MM.1S (cell line): ENCODE data around the gene DAD1.
"Not testable (repeated sequence)": the region's sequence is repeated elsewhere in the genome, so short reads cannot be mapped to it uniquely, and the experiment has no call there.

Experiments used
- DNase-seq: peaks from one replicate; pipeline ENCODE4 v3.0.0-alpha.2; 2015
- H2AFZ ChIP-seq: fragments of 300-600 bp; sonication (generic); 2 replicates; pipeline ENCODE4 v1.6.0; 2016; ENCODE audit warnings: antibody characterized with exemption, low read length
- H3F3A ChIP-seq: fragments of 300-600 bp; sonication (generic); 2 replicates; pipeline ENCODE4 v1.6.1; 2016; ENCODE audit warnings: mild to moderate bottlenecking, antibody characterized with exemption, low read length, moderate library complexity, mixed read lengths; ENCODE audit not compliant: insufficient read depth
- H3K27ac ChIP-seq: fragments of 300-600 bp; sonication (generic); 2 replicates; pipeline ENCODE4 v1.5.1; 2016; ENCODE audit warnings: mild to moderate bottlenecking, low read length
- H3K27me3 ChIP-seq: fragments of 300-600 bp; sonication (generic); replicated peaks from 2 replicates; pipeline ENCODE4 v1.6.0; 2016; ENCODE audit warnings: low read length; ENCODE audit not compliant: insufficient read depth
- H3K36me3 ChIP-seq: fragments of 300-600 bp; sonication (generic); replicated peaks from 2 replicates; pipeline ENCODE4 v1.6.1; 2016; ENCODE audit warnings: mild to moderate bottlenecking, low read length, mixed read lengths; ENCODE audit not compliant: insufficient read depth
- H3K4me1 ChIP-seq: fragments of 300-600 bp; sonication (generic); 2 replicates; pipeline ENCODE4 v1.6.1; 2016; ENCODE audit warnings: low read length, mixed read lengths
- H3K4me2 ChIP-seq: fragments of 300-600 bp; sonication (generic); 2 replicates; pipeline ENCODE4 v1.6.0; 2016; ENCODE audit warnings: low read depth, low read length
- H3K4me3 ChIP-seq: fragments of 300-600 bp; sonication (generic); 2 replicates; pipeline ENCODE4 v1.5.1; 2016; ENCODE audit warnings: low read length, mixed read lengths
- H3K79me2 ChIP-seq: fragments of 300-600 bp; sonication (generic); 2 replicates; pipeline ENCODE4 v1.6.1; 2016; ENCODE audit warnings: mixed run types, low read length, mixed read lengths
- H3K9ac ChIP-seq: fragments of 300-600 bp; sonication (generic); 2 replicates; pipeline ENCODE4 v1.6.1; 2016; ENCODE audit warnings: low read length, mixed read lengths
- H3K9me2 ChIP-seq: fragments of 300-600 bp; sonication (generic); replicated peaks from 2 replicates; pipeline ENCODE4 v1.6.1; 2016; ENCODE audit warnings: mild to moderate bottlenecking, low read length, mixed read lengths; ENCODE audit not compliant: insufficient read depth
- H3K9me3 ChIP-seq: fragments of 300-600 bp; sonication (generic); replicated peaks from 2 replicates; pipeline ENCODE4 v1.6.1; 2016; ENCODE audit warnings: mild to moderate bottlenecking, low read length, mixed read lengths; ENCODE audit not compliant: insufficient read depth
- H4K20me1 ChIP-seq: fragments of 300-600 bp; sonication (generic); 2 replicates; pipeline ENCODE4 v1.6.1; 2016; ENCODE audit warnings: mild to moderate bottlenecking, low read length, moderate library complexity, mixed read lengths; ENCODE audit not compliant: insufficient read depth
- EZH2 ChIP-seq: fragments of 300-600 bp; sonication (generic); optimal IDR thresholded peaks from 2 replicates; pipeline ENCODE3; 2017; ENCODE audit warnings: low read depth, mild to moderate bottlenecking, antibody characterized with exemption, low read length, mixed read lengths
- EZH2phosphoT487 ChIP-seq: fragments of 300-600 bp; sonication (generic); IDR thresholded peaks from 2 replicates; pipeline ENCODE4 v1.6.1; 2018; ENCODE audit warnings: antibody characterized with exemption, low read length
- TF ChIP-seq, protein P1 (sequence below): fragments of 300-600 bp; sonication (generic); IDR thresholded peaks from 2 replicates; pipeline ENCODE4 v1.5.1; 2016; ENCODE audit warnings: antibody characterized with exemption, low read length, mixed read lengths

Gene DAD1

DNA sequence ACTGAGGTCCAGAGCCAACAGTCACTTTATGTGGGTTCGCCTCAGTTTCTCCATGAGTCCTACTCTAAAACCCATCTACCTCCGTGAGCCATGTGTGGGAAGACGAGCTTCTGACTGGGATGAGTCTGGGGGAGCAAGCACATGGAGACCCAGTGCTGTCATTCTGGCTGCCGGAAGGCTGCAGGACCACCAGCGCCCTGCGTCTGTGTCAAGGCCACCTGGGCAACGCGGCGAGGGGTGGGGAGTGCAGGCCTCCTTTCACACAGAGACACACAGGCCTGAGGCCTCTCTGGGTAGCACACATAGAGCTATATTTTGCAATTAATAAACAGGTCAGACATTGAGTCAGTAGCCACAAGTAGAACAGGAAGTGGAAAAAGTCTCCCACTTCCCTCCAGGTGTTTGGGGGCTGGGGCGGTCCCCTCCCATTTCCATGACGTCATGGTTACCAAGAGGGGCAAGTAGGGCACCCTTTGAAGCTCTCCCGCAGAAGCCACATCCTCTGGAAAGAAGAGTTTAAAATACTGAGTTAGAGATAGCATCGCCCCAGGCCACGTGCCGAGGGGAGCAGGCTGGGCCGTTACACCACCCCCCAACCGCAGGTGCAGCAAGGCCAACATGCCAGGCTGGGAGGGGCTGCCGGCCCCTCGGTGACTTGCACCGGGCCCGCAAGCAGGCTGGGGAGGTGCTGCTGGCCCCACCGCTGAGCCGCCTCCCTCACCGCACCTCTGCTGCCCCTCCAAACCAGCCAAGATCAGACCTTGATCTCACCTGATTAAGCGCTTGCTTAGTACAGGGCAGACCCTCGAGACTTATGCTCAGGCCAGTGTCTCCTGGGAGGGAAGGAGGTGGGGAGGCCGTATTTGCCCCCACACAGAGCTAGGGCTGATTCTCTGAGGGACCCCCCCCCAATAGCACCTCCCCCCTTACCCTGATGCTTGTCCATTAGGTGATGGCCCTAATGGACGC, 32.7 kb downstream of the DAD1 start:
- H3K9me3 ChIP-seq = no peaks in the 10 kb centered on the region
- peak overlapping the region; percentile 95 for H3K9ac ChIP-seq
- H3K4me3 ChIP-seq = peak overlapping the region; percentile 53
- peak overlapping the region; percentile 74 for H3K4me2 ChIP-seq
- peaks cover 11% of the 10 kb centered on the region for H3F3A ChIP-seq
- TF ChIP-seq EZH2phosphoT487 (no peak), EZH2 (no peak)
- TF ChIP-seq, protein P1, sequence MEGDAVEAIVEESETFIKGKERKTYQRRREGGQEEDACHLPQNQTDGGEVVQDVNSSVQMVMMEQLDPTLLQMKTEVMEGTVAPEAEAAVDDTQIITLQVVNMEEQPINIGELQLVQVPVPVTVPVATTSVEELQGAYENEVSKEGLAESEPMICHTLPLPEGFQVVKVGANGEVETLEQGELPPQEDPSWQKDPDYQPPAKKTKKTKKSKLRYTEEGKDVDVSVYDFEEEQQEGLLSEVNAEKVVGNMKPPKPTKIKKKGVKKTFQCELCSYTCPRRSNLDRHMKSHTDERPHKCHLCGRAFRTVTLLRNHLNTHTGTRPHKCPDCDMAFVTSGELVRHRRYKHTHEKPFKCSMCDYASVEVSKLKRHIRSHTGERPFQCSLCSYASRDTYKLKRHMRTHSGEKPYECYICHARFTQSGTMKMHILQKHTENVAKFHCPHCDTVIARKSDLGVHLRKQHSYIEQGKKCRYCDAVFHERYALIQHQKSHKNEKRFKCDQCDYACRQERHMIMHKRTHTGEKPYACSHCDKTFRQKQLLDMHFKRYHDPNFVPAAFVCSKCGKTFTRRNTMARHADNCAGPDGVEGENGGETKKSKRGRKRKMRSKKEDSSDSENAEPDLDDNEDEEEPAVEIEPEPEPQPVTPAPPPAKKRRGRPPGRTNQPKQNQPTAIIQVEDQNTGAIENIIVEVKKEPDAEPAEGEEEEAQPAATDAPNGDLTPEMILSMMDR = no peak
- peaks cover 23% of the 10 kb centered on the region for H3K4me1 ChIP-seq
- no peaks in the 10 kb centered on the region for H3K27me3 ChIP-seq
- no peaks in the 10 kb centered on the region for H4K20me1 ChIP-seq
- no peaks in the 10 kb centered on the region for H3K79me2 ChIP-seq
- peak overlapping the region; percentile 30; the same call in 1 of the 2 replicates for H2AFZ ChIP-seq
- no peaks in the 10 kb centered on the region for H3K36me3 ChIP-seq
- peak; percentile 96 for DNase-seq
- H3K9me2 ChIP-seq = no peaks in the 10 kb centered on the region
- H3K27ac ChIP-seq = peak overlapping the region; percentile 99

DNA sequence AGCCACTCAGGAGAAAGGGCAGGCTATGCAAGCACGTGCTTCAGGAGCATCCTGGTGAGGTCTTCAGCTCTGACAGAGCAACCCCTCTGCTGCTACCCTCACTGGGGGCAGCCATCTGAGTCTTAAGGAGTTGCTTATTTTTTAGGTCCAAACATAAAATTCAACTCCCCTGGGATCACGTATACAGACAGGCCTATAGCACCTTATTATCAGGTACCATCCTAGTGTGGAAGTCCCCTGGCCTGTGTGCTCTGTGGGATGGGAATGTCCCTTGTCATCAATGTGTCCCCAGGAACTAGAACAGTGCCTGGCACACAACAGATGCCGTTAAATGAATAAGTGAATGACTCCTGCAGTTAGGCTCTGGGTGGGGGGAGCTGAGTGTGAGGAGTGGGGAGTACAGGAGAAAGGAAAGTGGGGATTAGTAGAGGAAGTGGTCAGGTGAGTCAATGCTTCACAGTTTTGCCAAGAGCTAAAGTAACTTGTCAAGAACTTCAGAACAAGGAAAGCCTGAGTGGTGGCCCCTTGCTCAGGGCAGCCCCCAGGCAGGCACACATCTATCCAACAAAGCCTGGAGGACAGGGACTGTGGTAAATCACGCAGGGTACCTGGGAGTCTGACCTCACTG, 33.5 kb downstream of the DAD1 start:
- Histone ChIP-seq H2AFZ (peak overlapping the region; percentile 30; the same call in 1 of the 2 replicates), H3K27ac (peak overlapping the region; percentile 99), H3K9me3 (no peaks in the 10 kb centered on the region), H3K4me1 (peaks cover 23% of the 10 kb centered on the region), H3K36me3 (no peaks in the 10 kb centered on the region), H3K27me3 (no peaks in the 10 kb centered on the region), H3K79me2 (no peaks in the 10 kb centered on the region), H4K20me1 (no peaks in the 10 kb centered on the region), H3K4me2 (peak overlapping the region; percentile 53), H3F3A (peaks cover 11% of the 10 kb centered on the region), H3K4me3 (peak overlapping the region; percentile 30; the same call in 1 of the 2 replicates), H3K9ac (peak overlapping the region; percentile 75), H3K9me2 (no peaks in the 10 kb centered on the region)
- TF ChIP-seq EZH2 (no peak), EZH2phosphoT487 (no peak)
- TF ChIP-seq, protein P1 = no peak
- DNase-seq = peak; percentile 26

DNA sequence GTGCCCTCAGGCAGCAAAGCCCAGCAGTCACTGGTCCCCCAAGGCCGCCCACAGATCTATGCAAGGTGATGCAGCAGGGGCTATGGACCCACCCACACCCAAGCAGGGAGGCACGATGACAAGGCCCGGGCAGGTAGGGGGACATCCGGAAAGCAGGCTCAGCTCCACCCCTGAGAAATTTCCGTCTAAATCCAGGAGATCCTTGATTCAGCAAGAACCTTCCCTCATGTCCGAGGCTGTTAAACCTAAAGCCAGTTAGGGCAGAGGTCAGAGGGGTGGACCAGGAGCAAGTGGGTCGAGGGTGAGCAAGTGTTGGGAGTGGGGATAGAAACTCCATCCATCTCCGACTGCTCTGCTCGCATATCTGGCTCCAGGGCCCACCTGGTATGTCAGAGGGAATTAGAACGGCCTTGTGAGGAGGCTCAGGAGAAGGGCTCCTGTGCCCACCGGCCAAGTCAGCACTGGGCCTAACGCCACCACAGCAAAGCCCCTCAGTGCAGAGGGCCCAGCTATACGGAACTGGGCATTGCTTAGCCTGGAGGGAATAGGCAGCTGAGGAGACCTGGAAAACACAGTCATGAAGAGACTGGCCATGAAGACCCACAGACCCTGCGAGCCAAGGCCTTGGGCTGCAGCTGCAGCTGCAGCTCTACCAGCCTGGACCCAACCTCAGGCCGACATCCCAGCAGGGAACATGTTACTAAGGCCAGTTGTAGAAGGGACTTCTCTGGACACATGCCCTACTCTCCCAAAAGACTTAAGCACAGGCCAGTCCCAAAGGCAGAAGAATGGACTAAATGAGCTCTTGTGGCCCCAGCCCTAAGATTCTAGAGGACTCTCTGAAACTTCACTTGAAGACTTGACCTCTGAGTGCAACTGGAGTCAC, 34.3 kb downstream of the DAD1 start:
- Histone ChIP-seq H3K9me2 (no peaks in the 10 kb centered on the region), H3K9ac (peak overlapping the region; percentile 75; the same call in 1 of the 2 replicates), H3K79me2 (no peaks in the 10 kb centered on the region), H2AFZ (no peak overlapping the region), H3K4me3 (no peak overlapping the region), H3F3A (peaks cover 11% of the 10 kb centered on the region), H3K9me3 (no peaks in the 10 kb centered on the region), H3K27me3 (no peaks in the 10 kb centered on the region), H4K20me1 (no peaks in the 10 kb centered on the region), H3K36me3 (no peaks in the 10 kb centered on the region), H3K4me1 (peaks cover 23% of the 10 kb centered on the region), H3K4me2 (no peak overlapping the region), H3K27ac (peak overlapping the region; percentile 99; the same call in 1 of the 2 replicates)
- no peak for DNase-seq
- TF ChIP-seq EZH2 (no peak), EZH2phosphoT487 (no peak)
- TF ChIP-seq, protein P1 = no peak

DNA sequence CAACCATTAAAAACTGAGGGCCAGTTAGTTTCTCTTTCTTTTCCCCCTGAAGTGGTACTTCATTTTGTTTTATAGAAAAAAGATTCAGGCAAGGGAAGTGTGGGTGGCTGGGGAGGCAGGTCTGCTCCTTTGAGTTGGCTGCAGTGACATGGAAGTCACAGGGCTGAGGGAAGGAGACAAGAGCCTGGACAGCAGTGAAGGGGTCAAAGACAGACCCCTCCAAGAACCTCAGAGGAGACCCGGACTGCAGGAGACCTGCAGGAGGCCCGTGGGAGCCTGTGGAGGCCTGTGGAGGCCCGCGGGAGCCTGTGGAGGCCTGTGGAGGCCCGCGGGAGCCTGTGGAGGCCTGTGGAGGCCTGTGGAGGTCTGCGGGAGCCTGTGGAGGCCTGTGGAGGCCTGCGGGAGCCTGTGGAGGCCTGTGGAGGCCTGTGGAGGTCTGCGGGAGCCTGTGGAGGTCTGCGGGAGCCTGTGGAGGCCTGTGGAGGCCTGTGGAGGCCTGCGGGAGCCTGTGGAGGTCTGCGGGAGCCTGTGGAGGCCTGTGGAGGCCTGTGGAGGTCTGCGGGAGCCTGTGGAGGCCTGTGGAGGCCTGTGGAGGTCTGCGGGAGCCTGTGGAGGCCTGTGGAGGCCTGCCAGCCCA, 35.0 kb downstream of the DAD1 start:
- not testable (repeated sequence) for H3K9me3 ChIP-seq, H3K4me2 ChIP-seq, H2AFZ ChIP-seq, H3K36me3 ChIP-seq, H3K4me3 ChIP-seq, H3K9ac ChIP-seq, H3K27me3 ChIP-seq, H3K9me2 ChIP-seq, H3K27ac ChIP-seq, H3K79me2 ChIP-seq, DNase-seq, H4K20me1 ChIP-seq
- Histone ChIP-seq H3K4me1 (peaks cover 23% of the 10 kb centered on the region), H3F3A (peaks cover 11% of the 10 kb centered on the region)
